SK-N-SH (cell line): ENCODE results near the gene MAP7. TPM values are rescaled to one million over a fixed set of nuclear protein-coding genes. Genes with fewer than 3 reads are reported as not detected.

Source experiments
- CTCF ChIA-PET: fragments of 300-600, 350-600 bp; formaldehyde crosslinking; extraction: SDS; loops from one replicate; lab custom pipeline; 2021; lab: Yijun Ruan, JAX
- POLR2A ChIA-PET: fragments of 350-600 bp; sonication (Branson Sonifier 250); formaldehyde crosslinking; extraction: SDS; loops from one replicate; lab custom pipeline; 2020; ENCODE audit warnings: antibody characterized with exemption, inconsistent platforms; lab: Yijun Ruan, JAX
- DNase-seq: peaks from one replicate; pipeline ENCODE4 v3.0.0; 2012
- H2AFZ ChIP-seq: fragments of 200-600 bp; sonication (generic); 2 replicates; pipeline ENCODE4 v1.8.1; 2016; ENCODE audit warnings: antibody characterized with exemption, mild to moderate bottlenecking, low read depth
- H3F3A ChIP-seq: fragments of 200-600 bp; sonication (generic); replicated peaks from 2 replicates; pipeline ENCODE3; 2016; ENCODE audit warnings: antibody characterized with exemption, mild to moderate bottlenecking; ENCODE audit not compliant: insufficient read depth
- H3K27ac ChIP-seq, 2 experiments: fragments of 200-500 bp in 1 of 2; fragments of 200-600 bp in 1 of 2; sonication (Bioruptor generic) in 1 of 2; sonication (generic), shearing (Covaris generic) in 1 of 2; 2 replicates each; pipeline versions ENCODE4 v1.5.1 to v1.6.1; 2014 to 2016; ENCODE audit warnings: low read depth in 2 of 2, inconsistent platforms in 1 of 2, low read length in 1 of 2, mild to moderate bottlenecking in 1 of 2, mixed read lengths in 1 of 2
- H3K27me3 ChIP-seq: fragments of 200-600 bp; sonication (generic), shearing (Covaris generic); 2 replicates; pipeline ENCODE4 v1.6.1; 2016; ENCODE audit warnings: mixed run types; ENCODE audit not compliant: insufficient read depth
- H3K36me3 ChIP-seq, 2 experiments: fragments of 200-500 bp in 1 of 2; fragments of 200-600 bp in 1 of 2; sonication (Bioruptor generic) in 1 of 2; sonication (generic) in 1 of 2; replicated peaks in 1 of 2; 2 replicates each; pipeline versions ENCODE3 to v1.5.1; 2014 to 2016; ENCODE audit warnings: low read length in 1 of 2, mild to moderate bottlenecking in 1 of 2; ENCODE audit not compliant: insufficient read depth in 2 of 2, control insufficient read depth in 1 of 2
- H3K4me1 ChIP-seq, 2 experiments: fragments of 200-500 bp in 1 of 2; fragments of 200-600 bp in 1 of 2; sonication (Bioruptor generic) in 1 of 2; sonication (generic), shearing (Covaris generic) in 1 of 2; 2 replicates each; pipeline versions ENCODE4 v1.5.1 to v1.6.1; 2014 to 2016; ENCODE audit warnings: low read depth in 1 of 2, low read length in 1 of 2, mixed run types in 1 of 2; ENCODE audit not compliant: insufficient read depth in 2 of 2, control insufficient read depth in 1 of 2
- H3K4me2 ChIP-seq: fragments of 200-600 bp; sonication (generic), shearing (Covaris generic); 2 replicates; pipeline ENCODE4 v1.6.1; 2017; ENCODE audit warnings: mixed run types
- H3K4me3 ChIP-seq, 2 experiments: fragments of 200-500 bp in 1 of 2; fragments of 200-600 bp in 1 of 2; sonication (Bioruptor generic) in 1 of 2; sonication (generic), shearing (Covaris generic) in 1 of 2; 2 replicates each; pipeline versions ENCODE4 v1.5.1 to v1.8.1; 2014 to 2016; ENCODE audit warnings: low read depth in 2 of 2, inconsistent platforms in 1 of 2, low read length in 1 of 2, mild to moderate bottlenecking in 1 of 2, mixed read lengths in 1 of 2, moderate library complexity in 1 of 2
- H3K79me2 ChIP-seq: fragments of 200-600 bp; sonication (generic); 2 replicates; pipeline ENCODE4 v1.8.1; 2017; ENCODE audit warnings: mild to moderate bottlenecking; ENCODE audit not compliant: insufficient read depth
- H3K9ac ChIP-seq: fragments of 200-600 bp; sonication (generic); 2 replicates; pipeline ENCODE4 v1.6.1; 2017; ENCODE audit warnings: mixed run types
- H3K9me2 ChIP-seq: fragments of 200-600 bp; sonication (generic); 2 replicates; pipeline ENCODE4 v1.6.1; 2017; ENCODE audit warnings: mixed run types
- H3K9me3 ChIP-seq: fragments of 200-600 bp; sonication (generic); 2 replicates; pipeline ENCODE4 v1.6.1; 2017; ENCODE audit warnings: mixed run types, mild to moderate bottlenecking, moderate library complexity
- H4K20me1 ChIP-seq: fragments of 200-600 bp; sonication (generic); 2 replicates; pipeline ENCODE4 v1.6.1; 2017; ENCODE audit warnings: mild to moderate bottlenecking, mixed run types; ENCODE audit not compliant: insufficient read depth
- FOXJ3 ChIP-seq: sonication (generic); formaldehyde crosslinking; IDR thresholded peaks from 2 replicates; pipeline ENCODE4 v1.5.1; 2020; ENCODE audit warnings: mild to moderate bottlenecking, missing genetic modification reagents
- FOXM1 ChIP-seq: IDR thresholded peaks from 2 replicates; pipeline ENCODE4 v1.4.0; 2012; ENCODE audit warnings: low read depth, mild to moderate bottlenecking
- GABPA ChIP-seq: IDR thresholded peaks from 2 replicates; pipeline ENCODE4 v1.4.0; 2012; ENCODE audit warnings: low read depth, mild to moderate bottlenecking
- JUND ChIP-seq: IDR thresholded peaks from 2 replicates; pipeline ENCODE4 v1.4.0; 2012
- MEF2A ChIP-seq: IDR thresholded peaks from 2 replicates; pipeline ENCODE4 v1.4.0; 2012; ENCODE audit warnings: low read depth, borderline replicate concordance
- NRF1 ChIP-seq: IDR thresholded peaks from 2 replicates; pipeline ENCODE4 v1.6.1; 2012; ENCODE audit warnings: low read depth, mild to moderate bottlenecking, low read length
- POLR2AphosphoS5 ChIP-seq: IDR thresholded peaks from 2 replicates; pipeline ENCODE4 v1.6.1; 2012; ENCODE audit warnings: low read depth, low read length
- RCOR1 ChIP-seq: fragments of 150-350 bp; IDR thresholded peaks from 2 replicates; pipeline ENCODE4 v1.6.1; 2017; ENCODE audit warnings: antibody characterized with exemption, low read length
- RFX5 ChIP-seq: IDR thresholded peaks from 2 replicates; pipeline ENCODE4 v1.6.1; 2012; ENCODE audit warnings: mild to moderate bottlenecking, improper control_type of control experiment, low read length
- SMC3 ChIP-seq: IDR thresholded peaks from 2 replicates; pipeline ENCODE4 v1.6.1; 2012; ENCODE audit warnings: low read depth, low read length, improper control_type of control experiment
- TAF1 ChIP-seq: IDR thresholded peaks from 2 replicates; pipeline ENCODE4 v1.6.1; 2012; ENCODE audit warnings: low read depth, mild to moderate bottlenecking, low read length, moderate library complexity, borderline replicate concordance
- TCF12 ChIP-seq: IDR thresholded peaks from 2 replicates; pipeline ENCODE4 v1.4.0; 2012
- TEAD4 ChIP-seq: IDR thresholded peaks from 2 replicates; pipeline ENCODE4 v1.4.0; 2012; ENCODE audit warnings: mild to moderate bottlenecking, borderline replicate concordance; ENCODE audit not compliant: insufficient read depth
- YY1 ChIP-seq: IDR thresholded peaks from 2 replicates; pipeline ENCODE4 v1.4.0; 2012; ENCODE audit warnings: low read depth, mild to moderate bottlenecking
- WGBS: methylation state at CpG from one replicate; pipeline ENCODE4 v1.1.6; 2017; ENCODE audit warnings: low lambda C conversion rate; 5-methylcytosine and 5-hydroxymethylcytosine counted together
- polyA plus RNA-seq, 3 experiments: library from polyadenylated mRNA; depleted of rRNA; stranded (reverse); fragments of >200 nt; gene quantifications; 2 replicates each; pipeline ENCODE4 v1.2.3, GENCODE V29; 2012
- TF ChIP-seq, protein P1 (sequence below): fragments of 150-350 bp; IDR thresholded peaks from 2 replicates; pipeline ENCODE4 v1.6.1; 2017; ENCODE audit warnings: antibody characterized with exemption, low read length, low read depth, borderline replicate concordance
- TF ChIP-seq, protein P2 (sequence below): IDR thresholded peaks from 2 replicates; pipeline ENCODE4 v1.4.0; 2012; ENCODE audit warnings: low read depth, borderline replicate concordance
- TF ChIP-seq, protein P3 (sequence below): fragments of 150-350 bp; IDR thresholded peaks from 2 replicates; pipeline ENCODE4 v1.6.1; 2016; ENCODE audit warnings: mild to moderate bottlenecking, low read depth, low read length
- TF ChIP-seq, protein P4 (sequence below): IDR thresholded peaks from 2 replicates; pipeline ENCODE4 v1.4.0; 2012; ENCODE audit warnings: low read depth

Gene MAP7
- polyA plus RNA-seq, 1 of the 3 experiments (the other 2 are of a cell fraction), result 0.76 TPM

DNA sequence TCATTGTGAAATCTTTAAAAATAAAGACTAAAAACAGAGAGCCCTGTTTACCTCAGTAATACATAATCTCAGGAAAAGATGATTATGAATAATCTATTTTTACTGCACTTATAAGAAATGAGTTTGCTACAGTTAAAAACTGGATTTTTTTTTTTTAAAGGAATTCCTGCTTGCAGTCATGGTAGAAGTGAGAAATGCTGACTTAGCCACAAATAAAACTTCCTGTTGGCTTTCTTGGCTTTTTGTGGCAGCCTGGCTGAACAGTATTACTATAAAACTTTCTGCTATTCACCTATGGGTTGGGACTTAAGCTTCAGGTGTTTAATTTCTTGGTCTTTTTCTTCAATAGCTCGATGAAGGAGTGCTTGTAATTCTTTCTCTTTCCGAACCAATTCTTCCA lies 12.0 kb upstream of the MAP7 start (continued):
- no peak for TF ChIP-seq GABPA
- no peak for TF ChIP-seq JUND
- no peak for TF ChIP-seq POLR2AphosphoS5
- TF ChIP-seq, protein P1, sequence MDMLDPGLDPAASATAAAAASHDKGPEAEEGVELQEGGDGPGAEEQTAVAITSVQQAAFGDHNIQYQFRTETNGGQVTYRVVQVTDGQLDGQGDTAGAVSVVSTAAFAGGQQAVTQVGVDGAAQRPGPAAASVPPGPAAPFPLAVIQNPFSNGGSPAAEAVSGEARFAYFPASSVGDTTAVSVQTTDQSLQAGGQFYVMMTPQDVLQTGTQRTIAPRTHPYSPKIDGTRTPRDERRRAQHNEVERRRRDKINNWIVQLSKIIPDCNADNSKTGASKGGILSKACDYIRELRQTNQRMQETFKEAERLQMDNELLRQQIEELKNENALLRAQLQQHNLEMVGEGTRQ, result no peak
- TF ChIP-seq NRF1, result no peak
- TF ChIP-seq RFX5, result no peak
- no peak for TF ChIP-seq FOXJ3
- no peak for TF ChIP-seq RCOR1

DNA sequence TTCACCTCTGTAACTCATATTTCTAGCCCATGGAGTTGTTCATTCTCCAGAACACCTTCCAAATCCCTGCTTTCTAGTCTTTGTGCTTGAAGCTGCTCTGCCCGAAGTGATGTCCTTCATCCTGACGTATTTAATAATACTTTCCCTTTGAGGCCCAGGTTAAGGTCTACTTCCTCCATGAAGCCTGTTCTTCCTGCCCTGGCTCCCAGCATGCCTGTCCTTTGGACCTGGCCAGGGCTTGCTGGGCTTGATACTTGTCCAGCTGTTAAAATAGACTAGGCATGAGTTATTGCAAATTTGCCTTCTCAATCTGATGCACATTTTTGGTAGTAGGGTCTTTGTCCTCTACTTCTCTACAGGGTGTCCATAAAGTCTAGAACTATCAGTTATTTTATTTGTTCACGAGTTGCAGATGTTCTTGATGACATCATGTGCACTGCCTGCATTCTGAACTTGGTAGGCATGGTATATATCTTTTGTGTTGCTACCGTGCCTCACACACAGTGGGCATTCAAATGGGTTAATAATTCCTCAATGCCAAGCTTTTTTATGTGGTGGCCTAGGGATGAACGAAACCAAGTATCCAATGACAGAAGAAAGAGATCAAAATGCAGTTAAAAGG lies 3.1 kb upstream of the MAP7 start:
- Histone ChIP-seq H3K4me3 (no peak overlapping the region), H3K27me3 (peaks cover 12% of the 10 kb centered on the region; the same call in 1 of the 2 replicates), H3K9me3 (no peaks in the 10 kb centered on the region), H3K4me2 (no peak overlapping the region), H3K9me2 (no peaks in the 10 kb centered on the region), H3K27ac (no peak overlapping the region), H3F3A (peaks cover 3% of the 10 kb centered on the region), H2AFZ (no peak overlapping the region), H3K79me2 (no peaks in the 10 kb centered on the region), H3K4me1 (peaks cover 0 to 16% of the 10 kb centered on the region in 2 experiments; a peak in 2 of 4 replicates), H3K36me3 (no peaks in the 10 kb centered on the region), H4K20me1 (no peaks in the 10 kb centered on the region), H3K9ac (no peak overlapping the region)
- DNase-seq, result no peak
- TF ChIP-seq FOXM1 (no peak), RFX5 (no peak), TCF12 (no peak), MEF2A (no peak), TEAD4 (no peak), NRF1 (no peak), GABPA (no peak), POLR2AphosphoS5 (no peak), TAF1 (no peak), YY1 (no peak), SMC3 (no peak)
- TF ChIP-seq, protein P2, sequence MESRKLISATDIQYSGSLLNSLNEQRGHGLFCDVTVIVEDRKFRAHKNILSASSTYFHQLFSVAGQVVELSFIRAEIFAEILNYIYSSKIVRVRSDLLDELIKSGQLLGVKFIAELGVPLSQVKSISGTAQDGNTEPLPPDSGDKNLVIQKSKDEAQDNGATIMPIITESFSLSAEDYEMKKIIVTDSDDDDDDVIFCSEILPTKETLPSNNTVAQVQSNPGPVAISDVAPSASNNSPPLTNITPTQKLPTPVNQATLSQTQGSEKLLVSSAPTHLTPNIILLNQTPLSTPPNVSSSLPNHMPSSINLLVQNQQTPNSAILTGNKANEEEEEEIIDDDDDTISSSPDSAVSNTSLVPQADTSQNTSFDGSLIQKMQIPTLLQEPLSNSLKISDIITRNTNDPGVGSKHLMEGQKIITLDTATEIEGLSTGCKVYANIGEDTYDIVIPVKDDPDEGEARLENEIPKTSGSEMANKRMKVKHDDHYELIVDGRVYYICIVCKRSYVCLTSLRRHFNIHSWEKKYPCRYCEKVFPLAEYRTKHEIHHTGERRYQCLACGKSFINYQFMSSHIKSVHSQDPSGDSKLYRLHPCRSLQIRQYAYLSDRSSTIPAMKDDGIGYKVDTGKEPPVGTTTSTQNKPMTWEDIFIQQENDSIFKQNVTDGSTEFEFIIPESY, result no peak
- TF ChIP-seq, protein P3, sequence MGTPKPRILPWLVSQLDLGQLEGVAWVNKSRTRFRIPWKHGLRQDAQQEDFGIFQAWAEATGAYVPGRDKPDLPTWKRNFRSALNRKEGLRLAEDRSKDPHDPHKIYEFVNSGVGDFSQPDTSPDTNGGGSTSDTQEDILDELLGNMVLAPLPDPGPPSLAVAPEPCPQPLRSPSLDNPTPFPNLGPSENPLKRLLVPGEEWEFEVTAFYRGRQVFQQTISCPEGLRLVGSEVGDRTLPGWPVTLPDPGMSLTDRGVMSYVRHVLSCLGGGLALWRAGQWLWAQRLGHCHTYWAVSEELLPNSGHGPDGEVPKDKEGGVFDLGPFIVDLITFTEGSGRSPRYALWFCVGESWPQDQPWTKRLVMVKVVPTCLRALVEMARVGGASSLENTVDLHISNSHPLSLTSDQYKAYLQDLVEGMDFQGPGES, result no peak
- TF ChIP-seq, protein P4, sequence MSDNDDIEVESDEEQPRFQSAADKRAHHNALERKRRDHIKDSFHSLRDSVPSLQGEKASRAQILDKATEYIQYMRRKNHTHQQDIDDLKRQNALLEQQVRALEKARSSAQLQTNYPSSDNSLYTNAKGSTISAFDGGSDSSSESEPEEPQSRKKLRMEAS, result no peak
- TF ChIP-seq, protein P1, result no peak
- ChIA-PET CTCF (interaction anchor here (0.7 to 4.9 kb wide), 3 partner anchors 27 to 239 kb away, joined by 3 to 41 read pairs (median 6); partner anchors contain the start of gene MAP3K5), POLR2A (no interaction called here)
- WGBS, result 86% methylated on average over 5 of the region's 5 CpGs
